K562 (cell line): ENCODE measurements around the gene SOBP.

Experiments
- KAT2B ChIP-seq: IDR thresholded peaks from one replicate; pipeline ENCODE4 v1.6.1; 2012; ENCODE audit warnings: low read depth, mild to moderate bottlenecking, control low read depth, inconsistent platforms, low read length, moderate library complexity
- POLR2A ChIP-seq: fragments of 450-650 bp; conservative IDR thresholded peaks from 2 replicates; pipeline ENCODE4 v1.6.1; 2016
- TF ChIP-seq, protein P1 (sequence below): fragments of 450-650 bp; formaldehyde crosslinking; IDR thresholded peaks from 2 replicates; pipeline ENCODE4 v1.4.0; 2020; ENCODE audit warnings: mild to moderate bottlenecking, moderate library complexity
- TF ChIP-seq, protein P2 (sequence below): fragments of 450-650 bp; IDR thresholded peaks from 2 replicates; pipeline ENCODE4 v1.6.1; 2016; ENCODE audit warnings: missing biosample characterization, missing genetic modification characterization

DNA sequence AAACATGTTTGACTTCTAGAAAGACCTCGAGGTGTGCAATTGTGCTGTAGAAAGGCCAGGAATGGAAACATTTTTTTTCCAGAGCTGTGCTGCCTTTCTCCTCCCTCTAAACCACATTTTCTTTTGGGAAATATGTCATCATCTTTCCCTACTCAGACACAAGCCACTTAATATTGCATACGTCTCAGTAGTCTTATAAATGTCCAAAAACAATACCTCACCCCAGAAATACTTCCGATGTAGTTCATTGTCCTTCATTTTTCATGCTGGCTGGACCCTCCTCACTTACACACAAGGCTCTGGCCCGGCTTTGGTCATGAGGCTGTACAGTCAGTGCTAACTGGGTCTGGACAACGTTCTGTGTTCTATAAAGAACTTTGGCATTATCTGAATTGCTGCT is 207.8 kb downstream of the SOBP start:
- TF ChIP-seq KAT2B (no peak), POLR2A (no peak)
- TF ChIP-seq, protein P1, sequence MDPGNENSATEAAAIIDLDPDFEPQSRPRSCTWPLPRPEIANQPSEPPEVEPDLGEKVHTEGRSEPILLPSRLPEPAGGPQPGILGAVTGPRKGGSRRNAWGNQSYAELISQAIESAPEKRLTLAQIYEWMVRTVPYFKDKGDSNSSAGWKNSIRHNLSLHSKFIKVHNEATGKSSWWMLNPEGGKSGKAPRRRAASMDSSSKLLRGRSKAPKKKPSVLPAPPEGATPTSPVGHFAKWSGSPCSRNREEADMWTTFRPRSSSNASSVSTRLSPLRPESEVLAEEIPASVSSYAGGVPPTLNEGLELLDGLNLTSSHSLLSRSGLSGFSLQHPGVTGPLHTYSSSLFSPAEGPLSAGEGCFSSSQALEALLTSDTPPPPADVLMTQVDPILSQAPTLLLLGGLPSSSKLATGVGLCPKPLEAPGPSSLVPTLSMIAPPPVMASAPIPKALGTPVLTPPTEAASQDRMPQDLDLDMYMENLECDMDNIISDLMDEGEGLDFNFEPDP (CRISPR knock-in tag) = no peak
- TF ChIP-seq, protein P2, sequence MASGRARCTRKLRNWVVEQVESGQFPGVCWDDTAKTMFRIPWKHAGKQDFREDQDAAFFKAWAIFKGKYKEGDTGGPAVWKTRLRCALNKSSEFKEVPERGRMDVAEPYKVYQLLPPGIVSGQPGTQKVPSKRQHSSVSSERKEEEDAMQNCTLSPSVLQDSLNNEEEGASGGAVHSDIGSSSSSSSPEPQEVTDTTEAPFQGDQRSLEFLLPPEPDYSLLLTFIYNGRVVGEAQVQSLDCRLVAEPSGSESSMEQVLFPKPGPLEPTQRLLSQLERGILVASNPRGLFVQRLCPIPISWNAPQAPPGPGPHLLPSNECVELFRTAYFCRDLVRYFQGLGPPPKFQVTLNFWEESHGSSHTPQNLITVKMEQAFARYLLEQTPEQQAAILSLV (tag) = no peak
